Stimulated activated CD8-positive, alpha-beta memory T cell treated with anti-CD3 and anti-CD28 coated beads, Interleukin-4, amount 100 ng/mL, for 48 hours (primary cell): ENCODE results near the gene LAMA2.

Experiments used
- DNase-seq: peaks from one replicate; pipeline ENCODE4 v3.0.0-alpha.2; 2020

LAMA2 gene

DNA sequence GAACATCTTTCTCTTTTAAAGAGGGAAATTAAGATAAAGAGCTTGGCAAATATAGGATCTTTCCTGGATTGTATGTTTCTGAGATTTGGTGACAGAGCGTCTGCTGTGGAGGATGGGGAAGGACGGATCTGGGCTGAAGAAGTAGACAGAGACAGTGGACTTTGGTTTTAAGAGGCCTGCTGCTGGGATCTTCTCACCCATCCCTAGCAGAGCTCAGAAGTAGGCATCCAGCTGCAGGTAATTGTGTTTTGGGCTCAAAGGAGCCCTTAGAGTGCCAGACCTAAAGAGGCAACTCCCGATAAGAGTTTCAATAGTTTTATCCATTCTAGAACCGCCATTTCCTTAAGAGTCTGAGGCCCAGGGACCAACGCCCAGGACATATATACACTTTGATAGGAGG, 20.8 kb downstream of the LAMA2 start:
- no peak for DNase-seq

DNA sequence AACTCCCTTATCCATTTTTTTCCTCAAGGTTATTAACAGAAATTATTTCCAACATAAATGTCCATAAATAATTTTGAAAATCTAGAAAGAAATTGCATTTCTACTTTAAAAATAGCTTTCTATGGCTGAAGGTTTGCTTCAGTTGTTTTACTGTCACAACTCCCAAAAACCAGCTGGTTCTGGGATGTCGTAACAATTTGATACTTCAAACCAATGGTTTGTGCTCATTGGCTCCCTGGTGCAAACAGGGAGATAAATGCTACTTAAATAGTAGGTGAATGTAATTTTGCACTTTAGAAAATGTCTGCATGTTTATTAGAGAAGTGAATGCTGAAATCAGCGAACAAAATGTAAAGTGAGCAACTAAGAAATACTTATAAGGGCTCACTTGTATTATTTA, 31.1 kb downstream of the LAMA2 start:
- no peak for DNase-seq

DNA sequence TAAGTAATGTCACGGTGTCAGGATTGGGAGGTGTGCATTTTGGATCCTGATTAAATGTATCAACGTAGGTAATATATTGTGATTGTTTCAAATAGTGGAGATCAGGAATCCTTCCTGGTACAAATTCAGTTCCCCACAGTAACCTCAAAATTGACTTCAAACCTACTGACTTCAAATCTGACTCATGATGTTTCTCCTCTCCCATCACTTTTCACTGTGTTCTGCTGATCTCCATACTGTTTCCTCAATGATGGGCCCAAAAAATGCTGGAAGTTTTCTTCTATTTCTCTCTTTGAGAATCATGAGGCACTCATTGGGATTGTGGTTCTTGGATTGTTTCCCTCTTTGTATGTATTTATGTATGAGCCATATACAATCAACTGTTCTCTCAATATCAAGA, 35.9 kb downstream of the LAMA2 start:
- no peak for DNase-seq

GRCh38 chr6:128919412-128920180, 36.7 kb downstream of the LAMA2 start:
- DNase-seq: no peak

GRCh38 chr6:128925765-128926164, 42.8 kb downstream of the LAMA2 start:
- DNase-seq: no peak

DNA sequence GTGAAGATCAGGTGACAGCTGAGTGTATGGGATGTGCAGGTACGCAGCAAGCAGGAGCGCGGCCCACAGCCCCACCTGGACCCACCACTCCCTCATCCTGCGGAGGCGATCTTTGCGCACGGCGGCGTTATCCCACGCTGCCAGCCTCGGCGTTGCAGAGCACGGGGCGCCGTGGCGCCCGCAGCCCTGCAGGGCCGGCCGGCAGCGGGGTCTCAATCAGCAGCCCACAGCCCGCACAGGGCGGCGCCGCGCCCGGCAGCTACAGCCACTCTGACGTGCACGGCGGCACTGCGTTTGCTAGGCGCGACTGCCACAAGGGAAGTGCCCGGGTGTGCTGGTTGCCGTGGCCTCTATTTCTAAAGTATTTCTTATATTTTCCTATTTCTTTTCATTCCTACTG, 46.9 kb downstream of the LAMA2 start:
- DNase-seq: no peak

DNA sequence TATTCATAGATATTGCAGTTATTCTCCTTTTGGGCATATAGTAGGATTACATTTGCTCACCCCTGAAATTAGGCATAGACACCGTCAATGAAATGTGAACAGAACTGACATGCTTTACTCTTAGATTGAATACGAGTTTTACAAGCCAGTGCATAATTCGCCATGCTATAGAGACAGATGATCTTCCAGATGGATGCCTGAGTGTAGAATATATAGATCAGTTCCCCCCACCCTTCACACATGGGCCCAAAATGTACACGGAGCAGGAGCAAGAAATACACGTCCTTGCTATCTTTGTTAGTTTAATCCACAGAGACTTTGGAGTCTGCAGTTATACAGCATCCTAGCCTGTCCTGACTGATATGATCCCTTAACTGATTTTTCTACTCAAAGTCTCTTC, 47.4 kb downstream of the LAMA2 start:
- no peak for DNase-seq

DNA sequence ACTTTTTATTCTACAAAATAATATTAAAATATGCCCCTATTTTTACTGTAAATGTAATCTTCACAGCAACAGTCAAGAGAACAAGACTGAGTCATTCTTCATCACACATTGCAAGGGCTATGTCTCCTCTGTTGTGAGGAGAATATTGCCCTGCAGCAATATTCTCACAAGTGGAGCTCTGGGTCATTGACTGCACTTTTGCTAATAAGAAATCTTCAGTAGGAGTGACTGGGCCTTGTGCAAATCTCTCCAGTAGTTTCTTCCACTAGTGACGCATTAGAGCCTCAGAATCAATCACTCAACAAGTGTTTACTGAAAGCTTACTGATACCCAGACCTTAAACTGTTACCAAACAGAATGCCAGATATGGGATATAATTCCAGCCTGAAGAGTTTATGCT, 49.1 kb downstream of the LAMA2 start:
- no peak for DNase-seq

DNA sequence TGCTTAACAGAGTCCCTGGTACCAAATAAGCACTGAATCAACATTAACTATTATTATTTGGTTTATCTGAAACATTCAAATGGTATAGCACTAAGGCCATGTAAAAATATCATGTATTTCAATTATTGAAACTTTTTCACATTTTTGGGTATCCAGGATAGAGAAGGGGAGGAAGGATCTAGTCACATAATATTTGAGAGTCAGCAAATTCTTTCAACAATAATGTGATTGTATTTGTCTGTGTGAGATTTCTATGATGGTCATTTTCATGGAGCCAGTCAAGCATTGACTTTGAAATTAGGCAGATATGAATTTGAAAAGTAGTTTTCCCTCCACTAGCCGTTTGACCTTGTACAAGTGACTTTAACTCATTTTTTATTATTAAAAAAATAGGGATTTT, 67.9 kb downstream of the LAMA2 start:
- no peak for DNase-seq

GRCh38 chr6:128952902-128953301, 70.0 kb downstream of the LAMA2 start:
- no peak for DNase-seq

DNA sequence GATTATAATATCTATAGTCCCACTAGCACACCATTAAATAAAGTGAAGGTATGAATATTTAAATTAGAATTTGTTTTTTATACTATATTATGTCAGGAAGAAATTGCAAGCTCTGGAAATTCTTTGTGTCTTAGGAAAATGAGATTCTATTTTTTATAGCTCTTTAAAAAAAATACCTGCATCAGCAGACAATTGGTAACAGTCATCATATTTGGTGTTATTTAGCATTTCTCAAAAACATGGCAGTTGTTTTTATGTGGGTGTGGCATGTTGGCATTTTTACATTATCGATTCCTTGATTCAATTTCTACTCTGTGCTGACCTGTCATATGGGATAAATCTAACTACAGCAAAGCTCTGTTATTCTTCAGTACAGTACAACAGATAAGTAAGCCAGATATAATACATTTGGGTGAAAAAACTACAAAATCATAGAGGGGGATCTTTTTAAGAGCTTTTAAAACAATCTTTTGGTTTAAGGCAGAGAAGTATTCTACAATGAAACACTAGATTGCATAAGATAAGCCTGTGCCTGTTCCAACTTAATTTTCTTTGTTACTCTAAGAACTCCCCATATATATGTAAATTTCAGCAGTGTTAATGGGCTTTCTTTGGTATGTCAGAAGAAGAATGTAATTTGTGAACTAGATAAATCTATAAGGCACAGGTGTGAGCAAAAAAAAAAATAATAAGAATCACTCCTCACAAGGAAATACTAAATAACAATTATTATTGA, 71.5 kb downstream of the LAMA2 start:
- no peak for DNase-seq

DNA sequence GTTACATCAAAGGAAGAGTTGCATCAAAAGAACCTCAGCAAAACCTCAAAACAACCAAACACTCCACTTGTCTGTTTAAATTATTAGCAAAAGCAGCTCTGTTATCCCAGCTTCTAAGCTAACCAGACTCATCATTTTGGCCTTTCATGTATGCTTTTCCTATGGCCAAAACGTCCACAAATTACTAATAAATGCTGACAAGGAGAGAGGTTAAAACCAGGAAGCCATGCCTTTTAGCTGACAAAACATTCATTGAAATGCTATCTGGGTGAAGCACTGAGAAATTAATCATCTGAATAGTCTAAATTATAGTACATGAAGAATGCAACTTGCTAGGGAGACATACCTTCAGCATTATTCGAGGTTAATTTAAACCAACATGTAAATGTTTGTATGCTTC, 80.6 kb downstream of the LAMA2 start:
- DNase-seq: no peak

GRCh38 chr6:128964233-128964755, 81.4 kb downstream of the LAMA2 start:
- no peak for DNase-seq

DNA sequence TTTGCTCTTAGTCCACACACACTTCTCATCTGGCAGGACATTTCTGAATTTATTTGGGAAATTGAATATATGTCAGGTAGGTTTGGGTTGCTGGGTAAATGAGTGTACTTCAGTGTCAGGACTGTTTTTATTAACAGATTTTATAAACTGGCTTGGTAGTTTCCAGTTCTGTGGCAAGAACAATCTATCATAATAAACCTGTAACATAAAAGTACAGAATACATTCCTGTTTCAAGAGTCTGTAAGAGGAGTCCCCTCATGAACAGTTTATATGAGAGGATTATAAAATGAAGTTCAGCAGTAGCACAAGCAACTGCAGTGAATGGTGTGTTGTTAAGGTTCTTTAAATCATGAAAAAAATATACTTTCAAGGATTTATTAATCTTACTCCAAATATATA, 81.8 kb downstream of the LAMA2 start:
- DNase-seq: no peak

DNA sequence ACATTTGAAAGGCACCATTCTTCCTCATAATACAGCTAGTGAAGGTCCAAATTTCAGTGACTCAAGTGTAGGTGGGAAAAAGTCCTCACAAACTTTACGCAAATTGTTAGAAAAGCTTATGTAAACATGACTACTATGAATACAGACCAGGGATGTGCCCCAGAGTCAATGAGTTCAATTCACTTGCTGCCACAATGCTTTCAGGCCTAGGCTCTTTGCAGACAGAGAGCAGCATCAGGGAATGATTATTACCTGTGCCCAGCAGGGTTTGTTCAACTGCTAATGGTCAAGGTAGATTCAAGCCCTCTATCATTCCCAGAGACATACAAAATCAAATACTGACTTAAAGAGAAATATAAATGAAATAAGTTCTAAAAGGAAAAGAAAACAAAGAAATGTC, 84.0 kb downstream of the LAMA2 start:
- no peak for DNase-seq

GRCh38 chr6:128979071-128979470, 96.1 kb downstream of the LAMA2 start:
- no peak for DNase-seq

- no peak for DNase-seq
Observed at GRCh38 chr6:128981716-128982115, 98.8 kb downstream of the LAMA2 start.

DNA sequence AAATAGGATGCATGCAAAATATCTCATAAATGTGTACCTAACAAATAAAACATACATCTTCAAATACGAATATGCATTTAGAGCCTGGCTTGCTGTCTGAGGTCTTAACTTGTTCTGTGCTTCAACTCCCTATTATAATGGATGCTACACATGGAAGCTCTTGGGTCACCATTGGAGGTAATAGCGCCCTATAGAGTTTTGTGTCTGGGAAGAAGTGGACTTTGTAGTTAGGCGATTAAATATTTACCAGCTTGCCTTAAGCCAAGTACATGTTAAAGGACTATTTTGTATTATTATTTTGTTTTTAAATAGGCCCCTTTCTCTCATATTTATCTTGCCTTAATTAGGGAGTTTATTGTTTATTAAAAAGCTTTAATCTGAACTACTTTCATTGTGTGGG, 107.4 kb downstream of the LAMA2 start:
- no peak for DNase-seq

- no peak for DNase-seq
Observed at GRCh38 chr6:128990915-128991314, 108.0 kb downstream of the LAMA2 start.

DNA sequence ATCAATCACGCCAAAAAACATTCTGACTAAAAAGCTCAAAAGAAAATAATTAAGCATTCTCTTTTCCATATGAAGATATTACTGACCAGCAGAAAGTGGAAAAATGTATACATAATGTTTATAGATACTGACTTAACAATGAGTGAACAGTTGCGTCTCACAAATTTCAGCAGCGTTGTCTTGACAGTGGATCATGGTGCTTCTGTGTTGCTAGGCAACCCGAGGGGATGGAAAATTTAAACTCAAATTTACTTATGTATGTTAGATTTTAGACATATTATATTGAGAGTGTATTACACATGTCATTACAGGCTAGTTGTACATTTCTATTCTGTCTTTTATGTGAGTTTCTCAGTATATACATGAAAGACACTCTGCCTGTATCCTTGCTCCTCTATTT, 110.2 kb downstream of the LAMA2 start:
- no peak for DNase-seq

DNA sequence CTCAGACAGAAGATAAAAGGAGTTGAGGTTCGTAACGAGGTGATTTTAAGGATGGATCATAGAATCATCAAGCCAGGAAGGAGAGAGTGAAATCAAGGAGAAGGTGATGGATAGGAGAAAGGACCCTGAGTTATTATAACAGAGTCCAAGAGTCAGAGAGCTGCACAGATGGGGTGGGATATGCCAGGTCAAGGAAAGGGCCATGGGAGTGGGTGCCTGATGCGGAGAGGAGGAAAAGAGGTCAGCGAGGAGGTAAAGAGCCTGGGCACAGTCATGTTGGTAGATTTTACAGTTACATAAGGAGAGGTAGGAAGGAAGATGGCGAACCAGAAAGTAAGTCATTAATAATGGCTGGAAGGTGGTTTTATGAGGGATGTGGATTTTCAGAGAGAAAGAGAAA, 114.9 kb downstream of the LAMA2 start:
- DNase-seq: no peak

- DNase-seq: no peak
Observed at GRCh38 chr6:129006724-129007514, 124.0 kb downstream of the LAMA2 start.

- DNase-seq: no peak
Observed at GRCh38 chr6:129007701-129008373, 124.9 kb downstream of the LAMA2 start.
